GM12892 (cell line): ENCODE data around the gene SEC61A2.

Experiments used
- POLR2A ChIP-seq: IDR thresholded peaks from 2 replicates; pipeline ENCODE4 v1.6.1; 2011; ENCODE audit warnings: low read depth, low read length, control low read depth
- POLR2AphosphoS5 ChIP-seq: IDR thresholded peaks from 2 replicates; pipeline ENCODE4 v1.6.1; 2011; ENCODE audit warnings: low read depth, low read length, control low read depth
- TAF1 ChIP-seq: IDR thresholded peaks from 2 replicates; pipeline ENCODE4 v1.6.1; 2011; ENCODE audit warnings: low read depth, mild to moderate bottlenecking, control low read depth, low read length, borderline replicate concordance

DNA sequence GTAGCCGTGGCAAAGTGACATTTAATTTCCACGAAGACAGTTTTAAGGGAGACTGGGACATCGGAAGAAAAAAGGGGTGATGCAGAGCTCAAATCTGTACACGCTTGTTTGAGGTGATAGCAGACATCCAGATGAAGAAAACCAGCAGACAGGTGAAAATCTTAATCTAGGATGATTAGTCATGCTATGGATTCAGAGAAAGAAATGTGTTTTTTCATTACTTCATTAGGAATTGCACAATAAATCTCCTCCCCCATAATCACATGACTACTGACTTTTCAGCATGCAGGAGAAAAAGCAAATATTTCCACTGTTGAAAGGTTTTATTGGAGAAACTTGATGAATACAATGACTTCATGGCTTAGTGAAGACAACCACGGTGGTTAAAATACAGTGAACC is 63.7 kb downstream of the SEC61A2 start:
- TF ChIP-seq POLR2AphosphoS5, result no peak
- no peak for TF ChIP-seq POLR2A
- TF ChIP-seq TAF1, result no peak
